ENCODE data around the gene XRCC4. TPM values are rescaled to one million over a fixed set of nuclear protein-coding genes. Genes with fewer than 3 reads are reported as not detected.

XRCC4 gene
- total RNA-seq, 2 donors from 2014 or later = 10.6 to 17.3 TPM

DNA sequence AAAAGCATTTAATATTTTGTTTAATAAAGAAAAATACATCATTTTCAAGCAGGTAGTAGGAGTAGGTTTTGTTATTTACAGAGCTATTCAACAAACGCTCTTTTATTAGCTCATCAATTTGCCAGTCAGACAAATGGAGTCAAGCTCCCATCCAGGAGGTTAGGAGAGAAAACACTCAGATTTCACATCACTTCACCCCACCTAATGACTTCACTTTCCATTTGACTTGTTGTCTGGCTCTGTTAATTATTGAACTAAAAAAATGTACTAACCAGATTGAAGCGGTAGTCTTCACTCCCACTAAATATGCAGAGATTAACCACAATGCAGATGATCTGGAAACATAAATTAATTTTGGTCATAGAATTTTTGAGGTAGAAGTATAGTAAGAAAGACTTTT is 200.6 kb downstream of the XRCC4 start:
- Mint-ChIP-seq H3K27me3 (ENCODE audit: insufficient read depth) (no peaks in the 10 kb centered on the region), H3K4me3 (no peak overlapping the region), H3K36me3 (ENCODE audit: low read depth) (peaks cover under 1% of the 10 kb centered on the region), H3K4me1 (peaks cover 5% of the 10 kb centered on the region), H3K9me3 (peaks cover 9% of the 10 kb centered on the region), H3K27ac (no peak overlapping the region)
- TF ChIP-seq, protein P1, sequence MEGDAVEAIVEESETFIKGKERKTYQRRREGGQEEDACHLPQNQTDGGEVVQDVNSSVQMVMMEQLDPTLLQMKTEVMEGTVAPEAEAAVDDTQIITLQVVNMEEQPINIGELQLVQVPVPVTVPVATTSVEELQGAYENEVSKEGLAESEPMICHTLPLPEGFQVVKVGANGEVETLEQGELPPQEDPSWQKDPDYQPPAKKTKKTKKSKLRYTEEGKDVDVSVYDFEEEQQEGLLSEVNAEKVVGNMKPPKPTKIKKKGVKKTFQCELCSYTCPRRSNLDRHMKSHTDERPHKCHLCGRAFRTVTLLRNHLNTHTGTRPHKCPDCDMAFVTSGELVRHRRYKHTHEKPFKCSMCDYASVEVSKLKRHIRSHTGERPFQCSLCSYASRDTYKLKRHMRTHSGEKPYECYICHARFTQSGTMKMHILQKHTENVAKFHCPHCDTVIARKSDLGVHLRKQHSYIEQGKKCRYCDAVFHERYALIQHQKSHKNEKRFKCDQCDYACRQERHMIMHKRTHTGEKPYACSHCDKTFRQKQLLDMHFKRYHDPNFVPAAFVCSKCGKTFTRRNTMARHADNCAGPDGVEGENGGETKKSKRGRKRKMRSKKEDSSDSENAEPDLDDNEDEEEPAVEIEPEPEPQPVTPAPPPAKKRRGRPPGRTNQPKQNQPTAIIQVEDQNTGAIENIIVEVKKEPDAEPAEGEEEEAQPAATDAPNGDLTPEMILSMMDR (conservative IDR thresholded peaks at IDR 0.05) = no peak
- no peak overlapping the region for H3K27ac ChIP-seq (ENCODE audit: low read depth, low read length)
- WGBS, 2 experiments (ENCODE audit: insufficient coverage in 1 of 2, insufficient read length in 1 of 2) = 100% methylated on average over 2 of the region's 2 CpGs
- no peak overlapping the region for H3K9ac ChIP-seq (ENCODE audit: extremely low read depth, low read length, poor library complexity, severe bottlenecking)
- no peaks in the 10 kb centered on the region for H3K4me1 ChIP-seq (ENCODE audit: control insufficient read depth, insufficient read depth, low read length)
- no peak for DNase-seq
- no peak overlapping the region for H3K4me3 ChIP-seq (ENCODE audit: low read length)
- H3K36me3 ChIP-seq (ENCODE audit: control insufficient read depth, insufficient read depth, low read length) = no peaks in the 10 kb centered on the region
- no peaks in the 10 kb centered on the region for H3K9me3 ChIP-seq (ENCODE audit: control insufficient read depth, low read length)
- no peaks in the 10 kb centered on the region for H3K27me3 ChIP-seq (ENCODE audit: control insufficient read depth, insufficient read depth, low read length, poor library complexity, severe bottlenecking)

DNA sequence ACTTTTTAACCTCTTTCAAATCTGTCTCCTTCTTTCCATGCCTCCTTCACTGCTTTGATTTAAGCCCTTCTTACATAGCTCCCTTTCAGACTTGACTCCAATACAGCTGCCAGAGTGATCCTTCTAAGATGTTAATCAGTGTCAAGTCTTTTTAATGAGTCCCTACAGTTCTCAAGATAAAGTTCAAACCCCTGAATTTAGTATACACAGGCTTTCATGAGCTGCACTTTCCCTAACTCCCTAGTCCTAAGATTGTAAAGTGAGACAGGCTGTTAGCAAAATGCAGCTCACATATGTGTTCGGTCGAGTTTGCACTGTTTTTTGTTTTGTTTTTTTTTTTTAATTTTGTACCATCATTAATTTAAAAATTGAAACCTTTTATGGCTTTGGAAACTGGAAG is 203.8 kb downstream of the XRCC4 start:
- Histone ChIP-seq H3K27ac (ENCODE audit: low read depth, low read length) (no peak overlapping the region), H3K36me3 (ENCODE audit: control insufficient read depth, insufficient read depth, low read length) (no peaks in the 10 kb centered on the region), H3K9me3 (ENCODE audit: control insufficient read depth, low read length) (no peaks in the 10 kb centered on the region), H3K4me1 (ENCODE audit: control insufficient read depth, insufficient read depth, low read length) (no peaks in the 10 kb centered on the region), H3K4me3 (ENCODE audit: low read length) (no peak overlapping the region), H3K9ac (ENCODE audit: extremely low read depth, low read length, poor library complexity, severe bottlenecking) (no peak overlapping the region), H3K27me3 (ENCODE audit: control insufficient read depth, insufficient read depth, low read length, poor library complexity, severe bottlenecking) (no peaks in the 10 kb centered on the region)
- no peaks in the 10 kb centered on the region for H3K36me3 Mint-ChIP-seq (ENCODE audit: low read depth)
- DNase-seq = no peak
- 100% methylated on average over 2 of the region's 2 CpGs; no CpG with 5 or more reads in 1 of the 2 experiments for WGBS, 2 experiments (ENCODE audit: insufficient coverage in 1 of 2, insufficient read length in 1 of 2)
- no peak overlapping the region for H3K4me3 Mint-ChIP-seq
- no peaks in the 10 kb centered on the region for H3K27me3 Mint-ChIP-seq (ENCODE audit: insufficient read depth)
- H3K9me3 Mint-ChIP-seq = no peaks in the 10 kb centered on the region
- TF ChIP-seq, protein P1 (conservative IDR thresholded peaks at IDR 0.05) = no peak
- no peak overlapping the region for H3K27ac Mint-ChIP-seq
- H3K4me1 Mint-ChIP-seq = peaks cover 5% of the 10 kb centered on the region

DNA sequence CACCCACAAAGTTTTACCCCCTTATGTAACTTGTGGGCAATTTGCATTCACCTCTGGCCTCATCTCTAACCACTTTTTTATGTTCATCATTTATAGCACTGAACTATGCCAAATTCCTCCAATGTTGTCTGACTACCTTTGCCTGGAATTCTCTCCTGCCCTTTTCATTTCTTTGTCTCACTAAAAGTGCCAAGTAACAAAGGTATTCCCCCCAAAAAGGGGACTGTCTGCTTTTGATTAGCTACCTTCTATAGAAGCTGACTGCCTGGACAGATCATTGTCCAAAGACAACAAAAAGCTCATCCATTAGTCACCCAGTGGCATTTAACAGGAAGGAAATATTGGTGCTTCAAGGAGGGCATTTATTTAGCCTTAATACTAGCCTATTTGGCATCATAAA is 204.3 kb downstream of the XRCC4 start:
- Histone ChIP-seq H3K27ac (ENCODE audit: low read depth, low read length) (no peak overlapping the region), H3K4me1 (ENCODE audit: control insufficient read depth, insufficient read depth, low read length) (no peaks in the 10 kb centered on the region), H3K36me3 (ENCODE audit: control insufficient read depth, insufficient read depth, low read length) (no peaks in the 10 kb centered on the region), H3K27me3 (ENCODE audit: control insufficient read depth, insufficient read depth, low read length, poor library complexity, severe bottlenecking) (no peaks in the 10 kb centered on the region), H3K9ac (ENCODE audit: extremely low read depth, low read length, poor library complexity, severe bottlenecking) (no peak overlapping the region), H3K9me3 (ENCODE audit: control insufficient read depth, low read length) (no peaks in the 10 kb centered on the region), H3K4me3 (ENCODE audit: low read length) (no peak overlapping the region)
- DNase-seq = no peak
- peaks cover 5% of the 10 kb centered on the region for H3K4me1 Mint-ChIP-seq
- no peak overlapping the region for H3K27ac Mint-ChIP-seq
- H3K36me3 Mint-ChIP-seq (ENCODE audit: low read depth) = no peaks in the 10 kb centered on the region
- H3K9me3 Mint-ChIP-seq = no peaks in the 10 kb centered on the region
- H3K27me3 Mint-ChIP-seq (ENCODE audit: insufficient read depth) = no peaks in the 10 kb centered on the region
- TF ChIP-seq, protein P1 (conservative IDR thresholded peaks at IDR 0.05) = no peak
- no peak overlapping the region for H3K4me3 Mint-ChIP-seq

All from endodermal cell (in vitro differentiated cells).